Subcutaneous abdominal adipose tissue (tissue), 5 donors: Measurements from ENCODE around the gene HNF1B.

Experiments used
- H3K27ac ChIP-seq: one replicate; pipeline ENCODE4 v1.7.0; 2013; ENCODE audit warnings: low read depth, mild to moderate bottlenecking, inconsistent platforms, low read length, moderate library complexity
- H3K27me3 ChIP-seq, 5 donors: one replicate each; pipeline ENCODE4 v1.7.0; 2013; ENCODE audit warnings: low read length in 5 of 5, inconsistent platforms in 1 of 5; ENCODE audit not compliant: control insufficient read depth in 5 of 5, insufficient read depth in 4 of 5
- H3K36me3 ChIP-seq, 5 donors: one replicate each; pipeline ENCODE4 v1.7.0; 2013; ENCODE audit warnings: low read length in 5 of 5; ENCODE audit not compliant: control insufficient read depth in 5 of 5, insufficient read depth in 5 of 5
- H3K4me1 ChIP-seq, 5 donors: one replicate each; pipeline ENCODE4 v1.7.0; 2013; ENCODE audit warnings: low read length in 5 of 5, mild to moderate bottlenecking in 3 of 5, moderate library complexity in 1 of 5; ENCODE audit not compliant: control insufficient read depth in 5 of 5, insufficient read depth in 5 of 5
- H3K4me3 ChIP-seq, 5 donors: one replicate each; pipeline ENCODE4 v1.7.0; 2013; ENCODE audit warnings: low read length in 5 of 5, low read depth in 1 of 5
- H3K9ac ChIP-seq, 5 donors: one replicate each; pipeline ENCODE4 v1.7.0; 2013; ENCODE audit warnings: low read length in 5 of 5, mild to moderate bottlenecking in 4 of 5, moderate library complexity in 3 of 5
- H3K9me3 ChIP-seq, 5 donors: one replicate each; pipeline ENCODE4 v1.7.0; 2013; ENCODE audit warnings: low read length in 5 of 5; ENCODE audit not compliant: control insufficient read depth in 5 of 5
- donor health status: healthy.
- donor health status: healthy.
- donor health status: healthy.
- donor health status: healthy.
- donor health status: healthy.

The HNF1B gene

GRCh38 chr17:37643869-37644268, 101.0 kb downstream of the HNF1B start:
- Histone ChIP-seq H3K27ac (peak overlapping the region; percentile 88), H3K4me3 (peak overlapping the region; percentile 86 to 98 (median 91)), H3K9me3 (no peaks in the 10 kb centered on the region), H3K4me1 (peaks cover 0 to 31% (median 21%) of the 10 kb centered on the region in 5 donors), H3K27me3 (peaks cover 0 to 7% (median 0%) of the 10 kb centered on the region in 5 donors), H3K9ac (peak overlapping the region in 4 of 5 donors; percentile 40 to 97 (median 64)), H3K36me3 (peaks cover 4 to 11% (median 5%) of the 10 kb centered on the region in 5 donors)

GRCh38 chr17:37643118-37643766, 101.6 kb downstream of the HNF1B start, which contains the start of gene DDX52:
DDX52 (minus strand) TSS chr17:37643446; CDS start chr17:37643420, 26 bp downstream.
- H3K9me3 ChIP-seq, result no peaks in the 10 kb centered on the region
- peak within 1 kb of the TSS; percentile 88 for H3K27ac ChIP-seq
- peaks cover 4 to 11% (median 5%) of the 10 kb centered on the region in 5 donors for H3K36me3 ChIP-seq
- peaks cover 0 to 7% (median 0%) of the 10 kb centered on the region in 5 donors for H3K27me3 ChIP-seq
- H3K4me3 ChIP-seq, result peak within 1 kb of the TSS; percentile 86 to 98 (median 91)
- peaks cover 0 to 30% (median 21%) of the 10 kb centered on the region in 5 donors for H3K4me1 ChIP-seq
- peak within 1 kb of the TSS; percentile 8 to 97 (median 94) for H3K9ac ChIP-seq

- H3K27ac ChIP-seq, result peak overlapping the region; percentile 88
- no peaks in the 10 kb centered on the region for H3K9me3 ChIP-seq
Observed at GRCh38 chr17:37642681-37643080, 102.2 kb downstream of the HNF1B start.

GRCh38 chr17:37640015-37640414, 104.8 kb downstream of the HNF1B start:
- no peak overlapping the region for H3K27ac ChIP-seq
- no peak overlapping the region for H3K9ac ChIP-seq
- peak overlapping the region in 1 of 5 donors; percentile 1 for H3K4me3 ChIP-seq
- peaks cover 9 to 24% (median 17%) of the 10 kb centered on the region in 5 donors for H3K36me3 ChIP-seq
- no peaks in the 10 kb centered on the region for H3K27me3 ChIP-seq
- H3K4me1 ChIP-seq, result peaks cover 0 to 30% (median 21%) of the 10 kb centered on the region in 5 donors
- no peaks in the 10 kb centered on the region for H3K9me3 ChIP-seq

More at GRCh38 chr17:37642681-37643080, 102.2 kb downstream of the HNF1B start:
- Histone ChIP-seq H3K9ac (peak overlapping the region; percentile 8 to 97 (median 94)), H3K4me1 (peaks cover 0 to 30% (median 21%) of the 10 kb centered on the region in 5 donors), H3K4me3 (peak overlapping the region; percentile 86 to 98 (median 91)), H3K36me3 (peaks cover 4 to 17% (median 5%) of the 10 kb centered on the region in 5 donors), H3K27me3 (peaks cover 0 to 7% (median 0%) of the 10 kb centered on the region in 5 donors)

- Histone ChIP-seq H3K27ac (no peak overlapping the region), H3K4me1 (peaks cover 0 to 20% (median 15%) of the 10 kb centered on the region in 5 donors), H3K36me3 (peaks cover 9 to 27% (median 17%) of the 10 kb centered on the region in 5 donors), H3K9me3 (no peaks in the 10 kb centered on the region), H3K4me3 (no peak overlapping the region), H3K27me3 (no peaks in the 10 kb centered on the region), H3K9ac (no peak overlapping the region)
Observed at GRCh38 chr17:37637956-37638355, 106.9 kb downstream of the HNF1B start.
